Measurements from ENCODE around the gene DDB1. TPM values are rescaled to one million over a fixed set of nuclear protein-coding genes. Genes with fewer than 3 reads are reported as not detected.

The DDB1 gene
- polyA plus RNA-seq, 1 donor from 2014 or later = 203 TPM

DNA sequence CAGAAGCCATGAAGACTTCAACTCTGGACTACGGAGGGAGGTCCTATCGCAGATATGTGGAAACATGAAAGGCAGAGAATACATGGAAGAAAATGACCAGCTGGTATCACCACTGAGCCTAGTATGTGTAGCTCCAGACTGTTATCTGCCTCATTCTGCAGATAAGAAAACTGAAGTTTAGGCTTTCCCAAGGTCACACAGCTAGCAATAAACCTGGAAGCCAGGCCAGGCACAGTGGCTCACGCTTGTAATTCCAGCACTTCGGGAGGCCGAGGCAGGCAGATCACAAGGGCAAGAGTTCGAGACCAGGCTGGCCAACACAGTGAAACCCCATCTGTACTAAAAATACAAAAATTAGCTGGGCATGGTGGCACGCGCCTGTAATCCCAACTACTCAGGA is 22.2 kb downstream of the DDB1 start:
- peaks cover 20% of the 10 kb centered on the region for H3K36me3 ChIP-seq (ENCODE audit: insufficient read depth, low read length)
- TF ChIP-seq POLR2AphosphoS5 (IDR thresholded peaks at IDR 0.05) = no peak
- no peak for TF ChIP-seq MXI1 (conservative IDR thresholded peaks at IDR 0.05; ENCODE audit: poor library complexity, severe bottlenecking)
- no peak for TF ChIP-seq EZH2 (IDR thresholded peaks at IDR 0.05; ENCODE audit: borderline replicate concordance, insufficient read depth, low read length, poor library complexity, severe bottlenecking)
- no peak for TF ChIP-seq EP300 (conservative IDR thresholded peaks at IDR 0.05; ENCODE audit: poor library complexity, severe bottlenecking)
- TF ChIP-seq, protein P1, sequence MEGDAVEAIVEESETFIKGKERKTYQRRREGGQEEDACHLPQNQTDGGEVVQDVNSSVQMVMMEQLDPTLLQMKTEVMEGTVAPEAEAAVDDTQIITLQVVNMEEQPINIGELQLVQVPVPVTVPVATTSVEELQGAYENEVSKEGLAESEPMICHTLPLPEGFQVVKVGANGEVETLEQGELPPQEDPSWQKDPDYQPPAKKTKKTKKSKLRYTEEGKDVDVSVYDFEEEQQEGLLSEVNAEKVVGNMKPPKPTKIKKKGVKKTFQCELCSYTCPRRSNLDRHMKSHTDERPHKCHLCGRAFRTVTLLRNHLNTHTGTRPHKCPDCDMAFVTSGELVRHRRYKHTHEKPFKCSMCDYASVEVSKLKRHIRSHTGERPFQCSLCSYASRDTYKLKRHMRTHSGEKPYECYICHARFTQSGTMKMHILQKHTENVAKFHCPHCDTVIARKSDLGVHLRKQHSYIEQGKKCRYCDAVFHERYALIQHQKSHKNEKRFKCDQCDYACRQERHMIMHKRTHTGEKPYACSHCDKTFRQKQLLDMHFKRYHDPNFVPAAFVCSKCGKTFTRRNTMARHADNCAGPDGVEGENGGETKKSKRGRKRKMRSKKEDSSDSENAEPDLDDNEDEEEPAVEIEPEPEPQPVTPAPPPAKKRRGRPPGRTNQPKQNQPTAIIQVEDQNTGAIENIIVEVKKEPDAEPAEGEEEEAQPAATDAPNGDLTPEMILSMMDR (IDR thresholded peaks at IDR 0.05; ENCODE audit: poor library complexity, severe bottlenecking) = no peak

DNA sequence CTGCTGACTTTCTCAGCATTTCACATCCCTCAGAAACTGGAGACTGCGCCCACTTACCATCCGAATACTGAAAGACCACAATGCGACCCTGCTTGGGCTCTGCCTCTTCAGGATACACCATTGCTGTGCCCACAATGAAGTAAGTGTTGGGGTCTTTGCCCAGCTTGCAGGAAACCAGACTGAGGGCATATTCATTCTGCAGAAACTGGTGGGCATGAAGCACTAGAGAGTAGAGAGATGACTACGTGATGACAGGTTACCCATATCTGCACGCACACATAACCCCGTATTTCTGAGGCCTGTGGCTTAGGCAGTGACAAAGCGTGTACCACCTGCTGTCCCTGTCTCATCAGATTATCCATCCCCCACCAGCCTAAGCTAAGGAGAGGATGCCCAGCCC is 23.2 kb downstream of the DDB1 start:
- no peak overlapping the region for H3K4me2 ChIP-seq (ENCODE audit: low read length)

More for the DNA sequence above, 22.2 kb downstream of the DDB1 start:
- Histone ChIP-seq H2AFZ (ENCODE audit: low read depth, low read length) (no peak overlapping the region), H4K20me1 (ENCODE audit: insufficient read depth) (no peaks in the 10 kb centered on the region), H3K9me3 (ENCODE audit: low read length) (no peaks in the 10 kb centered on the region), H3K27ac (ENCODE audit: low read length) (no peak overlapping the region), H3F3A (ENCODE audit: insufficient read depth, low read length, poor library complexity, severe bottlenecking) (no peaks in the 10 kb centered on the region), H3K4me3 (ENCODE audit: low read length) (no peak overlapping the region), H3K79me2 (replicated peaks; ENCODE audit: insufficient read depth, low read length) (no peaks in the 10 kb centered on the region), H3K27me3 (ENCODE audit: insufficient read depth, low read depth, low read length) (no peaks in the 10 kb centered on the region), H3K9ac (ENCODE audit: low read length) (no peak overlapping the region), H3K4me2 (ENCODE audit: low read length) (no peak overlapping the region), H3K9me2 (ENCODE audit: insufficient read depth, low read length) (no peaks in the 10 kb centered on the region)

DNA sequence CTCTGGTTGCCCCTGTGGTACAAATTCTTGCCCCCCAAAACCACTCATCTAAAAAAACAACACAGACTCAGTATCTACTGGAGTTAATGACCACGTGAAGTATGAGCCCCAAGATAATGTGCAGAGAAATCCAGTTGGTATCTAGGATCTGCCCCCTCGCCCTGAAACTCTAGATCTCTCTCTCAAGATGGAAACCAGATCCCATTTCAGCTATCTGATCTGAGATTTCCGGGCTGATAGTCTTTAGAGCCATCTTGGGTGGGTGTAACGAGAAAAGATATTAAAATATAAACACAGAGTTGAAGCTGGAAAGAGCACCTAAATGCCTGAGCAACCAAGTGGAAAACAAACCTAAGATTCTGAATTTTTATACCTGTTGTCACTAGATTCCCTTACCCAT is 23.8 kb downstream of the DDB1 start:
- no peak for TF ChIP-seq POLR2AphosphoS5 (IDR thresholded peaks at IDR 0.05)
- TF ChIP-seq EZH2 (IDR thresholded peaks at IDR 0.05; ENCODE audit: borderline replicate concordance, insufficient read depth, low read length, poor library complexity, severe bottlenecking) = no peak
- TF ChIP-seq EP300 (conservative IDR thresholded peaks at IDR 0.05; ENCODE audit: poor library complexity, severe bottlenecking) = no peak
- TF ChIP-seq MXI1 (conservative IDR thresholded peaks at IDR 0.05; ENCODE audit: poor library complexity, severe bottlenecking) = no peak
- no peak for TF ChIP-seq TAF1 (IDR thresholded peaks at IDR 0.05; ENCODE audit: low read depth)
- no peak for TF ChIP-seq RAD21 (conservative IDR thresholded peaks at IDR 0.05)
- TF ChIP-seq, protein P1 (IDR thresholded peaks at IDR 0.05; ENCODE audit: poor library complexity, severe bottlenecking) = no peak
- TF ChIP-seq, protein P2, sequence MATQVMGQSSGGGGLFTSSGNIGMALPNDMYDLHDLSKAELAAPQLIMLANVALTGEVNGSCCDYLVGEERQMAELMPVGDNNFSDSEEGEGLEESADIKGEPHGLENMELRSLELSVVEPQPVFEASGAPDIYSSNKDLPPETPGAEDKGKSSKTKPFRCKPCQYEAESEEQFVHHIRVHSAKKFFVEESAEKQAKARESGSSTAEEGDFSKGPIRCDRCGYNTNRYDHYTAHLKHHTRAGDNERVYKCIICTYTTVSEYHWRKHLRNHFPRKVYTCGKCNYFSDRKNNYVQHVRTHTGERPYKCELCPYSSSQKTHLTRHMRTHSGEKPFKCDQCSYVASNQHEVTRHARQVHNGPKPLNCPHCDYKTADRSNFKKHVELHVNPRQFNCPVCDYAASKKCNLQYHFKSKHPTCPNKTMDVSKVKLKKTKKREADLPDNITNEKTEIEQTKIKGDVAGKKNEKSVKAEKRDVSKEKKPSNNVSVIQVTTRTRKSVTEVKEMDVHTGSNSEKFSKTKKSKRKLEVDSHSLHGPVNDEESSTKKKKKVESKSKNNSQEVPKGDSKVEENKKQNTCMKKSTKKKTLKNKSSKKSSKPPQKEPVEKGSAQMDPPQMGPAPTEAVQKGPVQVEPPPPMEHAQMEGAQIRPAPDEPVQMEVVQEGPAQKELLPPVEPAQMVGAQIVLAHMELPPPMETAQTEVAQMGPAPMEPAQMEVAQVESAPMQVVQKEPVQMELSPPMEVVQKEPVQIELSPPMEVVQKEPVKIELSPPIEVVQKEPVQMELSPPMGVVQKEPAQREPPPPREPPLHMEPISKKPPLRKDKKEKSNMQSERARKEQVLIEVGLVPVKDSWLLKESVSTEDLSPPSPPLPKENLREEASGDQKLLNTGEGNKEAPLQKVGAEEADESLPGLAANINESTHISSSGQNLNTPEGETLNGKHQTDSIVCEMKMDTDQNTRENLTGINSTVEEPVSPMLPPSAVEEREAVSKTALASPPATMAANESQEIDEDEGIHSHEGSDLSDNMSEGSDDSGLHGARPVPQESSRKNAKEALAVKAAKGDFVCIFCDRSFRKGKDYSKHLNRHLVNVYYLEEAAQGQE (IDR thresholded peaks at IDR 0.05; ENCODE audit: borderline replicate concordance) = no peak
- no peak for TF ChIP-seq SMC3 (conservative IDR thresholded peaks at IDR 0.05; ENCODE audit: poor library complexity)
- H3K4me3 ChIP-seq (ENCODE audit: low read length) = no peak overlapping the region
- H3K79me2 ChIP-seq (replicated peaks; ENCODE audit: insufficient read depth, low read length) = no peaks in the 10 kb centered on the region
- no peak overlapping the region for H3K27ac ChIP-seq (ENCODE audit: low read length)
- no peaks in the 10 kb centered on the region for H4K20me1 ChIP-seq (ENCODE audit: insufficient read depth)
- no peaks in the 10 kb centered on the region for H3F3A ChIP-seq (ENCODE audit: insufficient read depth, low read length, poor library complexity, severe bottlenecking)
- H2AFZ ChIP-seq (ENCODE audit: low read depth, low read length) = no peak overlapping the region
- no peak overlapping the region for H3K9ac ChIP-seq (ENCODE audit: low read length)
- H3K36me3 ChIP-seq (ENCODE audit: insufficient read depth, low read length) = peaks cover 20% of the 10 kb centered on the region
- H3K9me2 ChIP-seq (ENCODE audit: insufficient read depth, low read length) = no peaks in the 10 kb centered on the region
- no peaks in the 10 kb centered on the region for H3K9me3 ChIP-seq (ENCODE audit: low read length)
- no peak overlapping the region for H3K4me2 ChIP-seq (ENCODE audit: low read length)
- H3K27me3 ChIP-seq (ENCODE audit: insufficient read depth, low read depth, low read length) = no peaks in the 10 kb centered on the region

More for the DNA sequence above, 23.2 kb downstream of the DDB1 start:
- H3K4me3 ChIP-seq (ENCODE audit: low read length) = no peak overlapping the region
- H3F3A ChIP-seq (ENCODE audit: insufficient read depth, low read length, poor library complexity, severe bottlenecking) = no peaks in the 10 kb centered on the region
- H4K20me1 ChIP-seq (ENCODE audit: insufficient read depth) = no peaks in the 10 kb centered on the region
- no peaks in the 10 kb centered on the region for H3K9me3 ChIP-seq (ENCODE audit: low read length)
- no peak overlapping the region for H2AFZ ChIP-seq (ENCODE audit: low read depth, low read length)
- no peak overlapping the region for H3K9ac ChIP-seq (ENCODE audit: low read length)
- no peaks in the 10 kb centered on the region for H3K9me2 ChIP-seq (ENCODE audit: insufficient read depth, low read length)
- no peaks in the 10 kb centered on the region for H3K79me2 ChIP-seq (replicated peaks; ENCODE audit: insufficient read depth, low read length)
- no peaks in the 10 kb centered on the region for H3K27me3 ChIP-seq (ENCODE audit: insufficient read depth, low read depth, low read length)
- no peak overlapping the region for H3K27ac ChIP-seq (ENCODE audit: low read length)
- no peak for TF ChIP-seq RAD21 (conservative IDR thresholded peaks at IDR 0.05)
- TF ChIP-seq EP300 (conservative IDR thresholded peaks at IDR 0.05; ENCODE audit: poor library complexity, severe bottlenecking) = no peak
- TF ChIP-seq SMC3 (conservative IDR thresholded peaks at IDR 0.05; ENCODE audit: poor library complexity) = no peak
- no peak for TF ChIP-seq MXI1 (conservative IDR thresholded peaks at IDR 0.05; ENCODE audit: poor library complexity, severe bottlenecking)
- TF ChIP-seq EZH2 (IDR thresholded peaks at IDR 0.05; ENCODE audit: borderline replicate concordance, insufficient read depth, low read length, poor library complexity, severe bottlenecking) = no peak
- H3K36me3 ChIP-seq (ENCODE audit: insufficient read depth, low read length) = peaks cover 20% of the 10 kb centered on the region

Measured in neural cell (in vitro differentiated cells).